Neural cell (in vitro differentiated cells): ENCODE results near the gene ITGA4. TPM values are rescaled to one million over a fixed set of nuclear protein-coding genes. Genes with fewer than 3 reads are reported as not detected.

Experiments used
- H2AFZ ChIP-seq: fragments of 200-600, 300-800 bp; sonication (generic), shearing (Covaris generic); 2 replicates; pipeline ENCODE4 v1.6.0; 2014; ENCODE audit warnings: low read depth, mild to moderate bottlenecking, antibody characterized with exemption, low read length, moderate library complexity
- H3F3A ChIP-seq: fragments of 200-600 bp; shearing (Covaris generic); 2 replicates; pipeline ENCODE4 v1.6.1; 2016; ENCODE audit warnings: mild to moderate bottlenecking, moderate library complexity, mixed read lengths, antibody characterized with exemption, low read length; ENCODE audit not compliant: insufficient read depth, poor library complexity, severe bottlenecking
- H3K27ac ChIP-seq: fragments of 200-600, 300-800 bp; sonication (generic), shearing (Covaris generic); 2 replicates; pipeline ENCODE4 v1.5.1; 2014; ENCODE audit warnings: mild to moderate bottlenecking, low read length, moderate library complexity
- H3K27me3 ChIP-seq: fragments of 300-800, 200-600 bp; sonication (generic), shearing (Covaris generic); 2 replicates; pipeline ENCODE4 v1.6.0; 2014; ENCODE audit warnings: mild to moderate bottlenecking, low read depth, low read length, moderate library complexity; ENCODE audit not compliant: insufficient read depth
- H3K36me3 ChIP-seq: fragments of 300-800, 200-600 bp; sonication (generic), shearing (Covaris generic); 2 replicates; pipeline ENCODE4 v1.5.1; 2014; ENCODE audit warnings: mild to moderate bottlenecking, antibody characterized with exemption, low read length, moderate library complexity; ENCODE audit not compliant: insufficient read depth
- H3K4me2 ChIP-seq: fragments of 300-800, 200-600 bp; sonication (generic), shearing (Covaris generic); 2 replicates; pipeline ENCODE4 v1.6.0; 2014; ENCODE audit warnings: mild to moderate bottlenecking, low read length
- H3K4me3 ChIP-seq: fragments of 300-800, 200-600 bp; sonication (generic), shearing (Covaris generic); 2 replicates; pipeline ENCODE4 v1.5.1; 2014; ENCODE audit warnings: mild to moderate bottlenecking, low read length, moderate library complexity
- H3K79me2 ChIP-seq: fragments of 200-600 bp; shearing (Covaris generic); replicated peaks from 2 replicates; pipeline ENCODE4 v1.6.0; 2014; ENCODE audit warnings: mild to moderate bottlenecking, low read length, moderate library complexity; ENCODE audit not compliant: insufficient read depth
- H3K9ac ChIP-seq: fragments of 300-800, 200-600 bp; sonication (generic), shearing (Covaris generic); 2 replicates; pipeline ENCODE4 v1.6.1; 2016; ENCODE audit warnings: mild to moderate bottlenecking, low read length, mixed read lengths
- H3K9me2 ChIP-seq: fragments of 200-600 bp; shearing (Covaris generic); 2 replicates; pipeline ENCODE4 v1.6.1; 2016; ENCODE audit warnings: mild to moderate bottlenecking, low read length, mixed read lengths; ENCODE audit not compliant: insufficient read depth
- H3K9me3 ChIP-seq: fragments of 200-600, 300-800 bp; sonication (generic), shearing (Covaris generic); 2 replicates; pipeline ENCODE4 v1.6.1; 2016; ENCODE audit warnings: mild to moderate bottlenecking, mixed run types, low read length, moderate library complexity, mixed read lengths
- H4K20me1 ChIP-seq: fragments of 200-600 bp; shearing (Covaris generic); 2 replicates; pipeline ENCODE4 v1.6.1; 2016; ENCODE audit warnings: mild to moderate bottlenecking, mixed run types; ENCODE audit not compliant: insufficient read depth
- CTCF ChIP-seq: fragments of 450-650 bp; IDR thresholded peaks from 2 replicates; pipeline ENCODE4 v1.5.1; 2014; ENCODE audit warnings: antibody characterized with exemption, mild to moderate bottlenecking, moderate library complexity; ENCODE audit not compliant: poor library complexity, severe bottlenecking
- EP300 ChIP-seq: fragments of 450-650 bp; conservative IDR thresholded peaks from 2 replicates; pipeline ENCODE4 v1.6.1; 2014; ENCODE audit warnings: antibody characterized with exemption, mild to moderate bottlenecking, moderate library complexity; ENCODE audit not compliant: poor library complexity, severe bottlenecking
- EZH2 ChIP-seq: fragments of 200-600, 300-800 bp; shearing (Covaris generic), sonication (generic); IDR thresholded peaks from 2 replicates; pipeline ENCODE4 v1.6.1; 2014; ENCODE audit warnings: antibody characterized with exemption, low read length, borderline replicate concordance, mild to moderate bottlenecking; ENCODE audit not compliant: insufficient read depth, poor library complexity, severe bottlenecking
- MXI1 ChIP-seq: fragments of 450-650 bp; conservative IDR thresholded peaks from 2 replicates; pipeline ENCODE4 v1.6.1; 2014; ENCODE audit warnings: antibody characterized with exemption, mild to moderate bottlenecking; ENCODE audit not compliant: poor library complexity, severe bottlenecking
- POLR2AphosphoS5 ChIP-seq: IDR thresholded peaks from 2 replicates; pipeline ENCODE4 v1.6.1; 2012
- RAD21 ChIP-seq: fragments of 450-650 bp; conservative IDR thresholded peaks from 2 replicates; pipeline ENCODE4 v1.6.1; 2014; ENCODE audit warnings: antibody characterized with exemption, mild to moderate bottlenecking, moderate library complexity
- REST ChIP-seq: IDR thresholded peaks from 2 replicates; pipeline ENCODE4 v1.6.1; 2012; ENCODE audit warnings: borderline replicate concordance
- SMC3 ChIP-seq: fragments of 450-650 bp; conservative IDR thresholded peaks from 2 replicates; pipeline ENCODE4 v1.6.1; 2014; ENCODE audit warnings: antibody characterized with exemption, mild to moderate bottlenecking, moderate library complexity; ENCODE audit not compliant: poor library complexity
- TAF1 ChIP-seq: IDR thresholded peaks from 2 replicates; pipeline ENCODE4 v1.6.1; 2012; ENCODE audit warnings: low read depth
- polyA plus RNA-seq: library from polyadenylated mRNA; depleted of rRNA; stranded (reverse); fragments of >200 nt; gene quantifications from 2 replicates; pipeline ENCODE4 v1.2.3, GENCODE V29; 2014

The ITGA4 gene
- polyA plus RNA-seq, 1 donor from 2014 or later = 0.40 TPM

GRCh38 chr2:181552808-181553207 is 95.6 kb downstream of the ITGA4 start:
- H3K36me3 ChIP-seq = no peaks in the 10 kb centered on the region
- H3K4me2 ChIP-seq = no peak overlapping the region

GRCh38 chr2:181553244-181553643 is 96.1 kb downstream of the ITGA4 start:
- no peaks in the 10 kb centered on the region for H3K9me3 ChIP-seq
- no peaks in the 10 kb centered on the region for H4K20me1 ChIP-seq
- no peaks in the 10 kb centered on the region for H3K9me2 ChIP-seq
- H3K27me3 ChIP-seq = no peaks in the 10 kb centered on the region
- no peaks in the 10 kb centered on the region for H3F3A ChIP-seq
- no peak for TF ChIP-seq TAF1
- no peak for TF ChIP-seq EZH2
- TF ChIP-seq MXI1 = no peak
- no peak overlapping the region for H3K4me2 ChIP-seq
- H3K9ac ChIP-seq = no peak overlapping the region
- no peak overlapping the region for H3K4me3 ChIP-seq
- H3K36me3 ChIP-seq = no peaks in the 10 kb centered on the region
- no peak overlapping the region for H3K27ac ChIP-seq
- H3K79me2 ChIP-seq = no peaks in the 10 kb centered on the region
- no peak overlapping the region for H2AFZ ChIP-seq

More at GRCh38 chr2:181552808-181553207, 95.6 kb downstream of the ITGA4 start:
- Histone ChIP-seq H2AFZ (no peak overlapping the region), H3F3A (no peaks in the 10 kb centered on the region), H4K20me1 (no peaks in the 10 kb centered on the region), H3K27me3 (no peaks in the 10 kb centered on the region), H3K79me2 (no peaks in the 10 kb centered on the region), H3K27ac (no peak overlapping the region), H3K9me3 (no peaks in the 10 kb centered on the region), H3K9me2 (no peaks in the 10 kb centered on the region), H3K4me3 (no peak overlapping the region), H3K9ac (no peak overlapping the region)
- TF ChIP-seq REST (no peak), EP300 (no peak), POLR2AphosphoS5 (no peak), RAD21 (no peak), TAF1 (no peak), MXI1 (no peak), SMC3 (no peak), CTCF (no peak), EZH2 (no peak)
